A673 (cell line): Measurements from ENCODE around the gene HINT3.

Experiments used
- EZH2 ChIP-seq: fragments of 200-600 bp; sonication (generic); IDR thresholded peaks from 2 replicates; pipeline ENCODE4 v1.6.1; 2017; ENCODE audit warnings: borderline replicate concordance, low read depth, mild to moderate bottlenecking, mixed read lengths, antibody characterized with exemption, low read length; ENCODE audit not compliant: poor library complexity, severe bottlenecking
- TF ChIP-seq, protein P1 (sequence below): fragments of 300-800, 200-600 bp; sonication (generic); conservative IDR thresholded peaks from 2 replicates; pipeline ENCODE4 v1.5.1; 2017; ENCODE audit warnings: low read depth, mild to moderate bottlenecking, antibody characterized with exemption, low read length, moderate library complexity, mixed read lengths

GRCh38 chr6:125918681-125919566 is 37.6 kb upstream of the HINT3 start:
- TF ChIP-seq, protein P1, sequence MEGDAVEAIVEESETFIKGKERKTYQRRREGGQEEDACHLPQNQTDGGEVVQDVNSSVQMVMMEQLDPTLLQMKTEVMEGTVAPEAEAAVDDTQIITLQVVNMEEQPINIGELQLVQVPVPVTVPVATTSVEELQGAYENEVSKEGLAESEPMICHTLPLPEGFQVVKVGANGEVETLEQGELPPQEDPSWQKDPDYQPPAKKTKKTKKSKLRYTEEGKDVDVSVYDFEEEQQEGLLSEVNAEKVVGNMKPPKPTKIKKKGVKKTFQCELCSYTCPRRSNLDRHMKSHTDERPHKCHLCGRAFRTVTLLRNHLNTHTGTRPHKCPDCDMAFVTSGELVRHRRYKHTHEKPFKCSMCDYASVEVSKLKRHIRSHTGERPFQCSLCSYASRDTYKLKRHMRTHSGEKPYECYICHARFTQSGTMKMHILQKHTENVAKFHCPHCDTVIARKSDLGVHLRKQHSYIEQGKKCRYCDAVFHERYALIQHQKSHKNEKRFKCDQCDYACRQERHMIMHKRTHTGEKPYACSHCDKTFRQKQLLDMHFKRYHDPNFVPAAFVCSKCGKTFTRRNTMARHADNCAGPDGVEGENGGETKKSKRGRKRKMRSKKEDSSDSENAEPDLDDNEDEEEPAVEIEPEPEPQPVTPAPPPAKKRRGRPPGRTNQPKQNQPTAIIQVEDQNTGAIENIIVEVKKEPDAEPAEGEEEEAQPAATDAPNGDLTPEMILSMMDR, result no peak
- no peak for TF ChIP-seq EZH2
